A549 treated with Hydrocortisone at 1 μM for 4 hours (cell line): ENCODE results near the gene WDR49. TPM values are rescaled to one million over a fixed set of nuclear protein-coding genes. Genes with fewer than 3 reads are reported as not detected.

Experiments
- total RNA-seq: library from RNA; stranded (reverse); fragments of 200-300 nt; extraction: Qiagen RNA extraction; gene quantifications from 5 replicates; pipeline ENCODE4 v1.2.3, GENCODE V29; 2022

WDR49 gene
- total RNA-seq: not detected in 5 replicates

DNA sequence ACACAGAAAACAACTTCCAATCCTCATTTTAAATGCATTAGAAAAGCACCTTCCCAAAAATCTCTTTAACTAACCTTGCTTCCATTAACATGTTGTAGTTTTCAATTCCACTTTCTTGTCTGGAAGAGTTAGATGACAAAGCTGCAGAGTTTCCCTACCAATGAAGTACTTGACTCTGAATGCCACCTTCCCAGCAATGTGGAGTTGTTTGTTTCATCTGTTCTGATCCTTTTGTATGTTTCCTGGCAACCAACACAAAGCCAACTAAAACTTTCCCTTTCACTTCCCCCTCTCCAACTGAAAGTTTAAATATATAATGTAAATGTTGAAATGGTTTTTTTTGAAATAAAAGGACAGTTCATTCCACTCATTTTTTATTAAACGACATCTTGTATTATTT, at the start of gene WDR49:
Gene WDR49 (minus strand): TSS at position 183 of the 400 bp plus-strand sequence. CDS start 517 bp downstream, outside the sequence.

DNA sequence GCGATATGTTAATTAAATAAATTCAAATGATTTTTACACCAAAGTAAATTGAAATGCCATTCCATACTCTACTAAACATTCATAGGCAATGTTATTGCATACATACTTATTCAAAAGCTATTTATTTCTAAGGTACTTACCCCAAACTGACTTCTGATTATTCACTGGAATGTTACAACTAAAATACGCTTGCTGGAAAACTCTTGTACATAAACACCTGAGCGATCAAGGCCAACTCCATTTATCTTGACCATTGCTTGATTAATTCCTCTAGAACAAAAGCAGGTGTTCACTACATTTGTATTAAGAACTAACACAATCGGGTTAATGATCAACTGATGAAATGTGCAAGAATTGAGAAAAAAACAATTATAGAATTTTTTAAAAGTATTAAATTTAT, 179.9 kb downstream of the WDR49 start, which contains the start of gene SERPINI2:
Gene SERPINI2 (minus strand): TSS at position 180 of the 400 bp plus-strand sequence. CDS start 2,208 bp downstream, outside the sequence.

Other genes starting within 250 kb of the WDR49 start
- not detected in 5 replicates for gene SERPINI2, start 179.9 kb downstream of the WDR49 start, total RNA-seq
- 50.8 to 65.6 TPM (median 59.2 TPM) in 5 replicates for gene PDCD10, start 81.0 kb upstream of the WDR49 start, total RNA-seq
- 1.9 to 3.3 TPM (median 2.8 TPM) in 5 replicates for gene SERPINI1, start 81.8 kb upstream of the WDR49 start, total RNA-seq